Measurements from ENCODE around the gene SPTLC2.

DNA sequence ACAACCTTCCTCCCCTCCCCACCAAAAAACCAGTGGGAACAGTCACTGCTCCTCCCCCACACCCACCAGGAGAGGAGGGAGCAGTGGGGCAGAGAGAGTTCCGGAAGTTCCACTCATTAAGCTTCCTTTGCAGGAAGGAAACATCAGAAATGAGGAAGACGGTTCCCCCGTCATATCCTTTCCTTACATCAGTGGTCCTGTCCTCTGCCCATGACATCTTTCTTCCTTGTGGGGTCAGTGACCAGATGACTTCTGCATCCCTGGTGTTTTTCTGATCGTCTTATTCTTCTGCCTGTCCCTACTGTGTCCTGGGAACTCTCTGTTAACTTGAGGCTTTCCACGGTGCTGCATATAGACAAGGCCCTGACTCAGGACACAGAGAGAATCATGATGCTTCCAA, 40.8 kb upstream of the SPTLC2 start:
- TF ChIP-seq TCF12 (IDR thresholded peaks at IDR 0.05; ENCODE audit: low read depth) = no peak
- TF ChIP-seq TAF1 (IDR thresholded peaks at IDR 0.05; ENCODE audit: low read depth) = no peak
- no peak for TF ChIP-seq EP300 (IDR thresholded peaks at IDR 0.05; ENCODE audit: borderline replicate concordance)
- no peak for TF ChIP-seq REST (IDR thresholded peaks at IDR 0.05; ENCODE audit: low read depth)
- TF ChIP-seq FOXM1 (IDR thresholded peaks at IDR 0.05; ENCODE audit: borderline replicate concordance, low read depth) = no peak
- no peak for TF ChIP-seq CREB1 (IDR thresholded peaks at IDR 0.05; ENCODE audit: low read depth)
- TF ChIP-seq TEAD4 (IDR thresholded peaks at IDR 0.05) = no peak
- no peak for TF ChIP-seq EGR1 (IDR thresholded peaks at IDR 0.05)
- no peak for TF ChIP-seq MAX (IDR thresholded peaks at IDR 0.05)
- TF ChIP-seq NFIC (IDR thresholded peaks at IDR 0.05) = no peak
- no peak for TF ChIP-seq CEBPB (IDR thresholded peaks at IDR 0.05)
- TF ChIP-seq RAD21 (IDR thresholded peaks at IDR 0.05; ENCODE audit: low read depth) = no peak
- TF ChIP-seq YY1 (IDR thresholded peaks at IDR 0.05; ENCODE audit: low read depth) = no peak
